ENCODE measurements around the gene GIMAP2.
"Not testable (repeated sequence)": the region's sequence is repeated elsewhere in the genome, so short reads cannot be mapped to it uniquely, and the experiment has no call there.

Gene GIMAP2

GRCh38 chr7:150665896-150666295, 19.6 kb upstream of the GIMAP2 start:
- TF ChIP-seq POLR2A (IDR thresholded peaks at IDR 0.05; ENCODE audit: low read length): no peak
- TF ChIP-seq GATA1 (IDR thresholded peaks at IDR 0.05; ENCODE audit: low read depth, low read length): no peak
- no peak for DNase-seq

- no peak for DNase-seq
- TF ChIP-seq POLR2A (IDR thresholded peaks at IDR 0.05; ENCODE audit: low read length) (no peak), GATA1 (IDR thresholded peaks at IDR 0.05; ENCODE audit: low read depth, low read length) (no peak)
Measured at GRCh38 chr7:150666412-150666811, 19.1 kb upstream of the GIMAP2 start.

- DNase-seq: no peak
- TF ChIP-seq POLR2A (IDR thresholded peaks at IDR 0.05; ENCODE audit: low read length) (no peak), GATA1 (IDR thresholded peaks at IDR 0.05; ENCODE audit: low read depth, low read length) (no peak)
Measured at GRCh38 chr7:150668472-150668911, 17.0 kb upstream of the GIMAP2 start.

GRCh38 chr7:150668977-150669376, 16.5 kb upstream of the GIMAP2 start:
- DNase-seq: no peak
- TF ChIP-seq GATA1 (IDR thresholded peaks at IDR 0.05; ENCODE audit: low read depth, low read length) (no peak), POLR2A (IDR thresholded peaks at IDR 0.05; ENCODE audit: low read length) (no peak)

- DNase-seq: not testable (repeated sequence)
Measured at GRCh38 chr7:150671798-150672585, 13.5 kb upstream of the GIMAP2 start.

GRCh38 chr7:150675714-150676113, 9.8 kb upstream of the GIMAP2 start:
- DNase-seq: no peak
- TF ChIP-seq POLR2A (IDR thresholded peaks at IDR 0.05; ENCODE audit: low read length): no peak
- no peak for TF ChIP-seq GATA1 (IDR thresholded peaks at IDR 0.05; ENCODE audit: low read depth, low read length)

- not testable (repeated sequence) for DNase-seq
Measured at GRCh38 chr7:150676276-150676675, 9.2 kb upstream of the GIMAP2 start.

- DNase-seq: not testable (repeated sequence)
Measured at GRCh38 chr7:150676854-150677253, 8.7 kb upstream of the GIMAP2 start.

- not testable (repeated sequence) for DNase-seq
Measured at GRCh38 chr7:150678601-150679000, 6.9 kb upstream of the GIMAP2 start.

GRCh38 chr7:150680364-150680763, 5.1 kb upstream of the GIMAP2 start:
- DNase-seq: not testable (repeated sequence)

- no peak for DNase-seq
- TF ChIP-seq POLR2A (IDR thresholded peaks at IDR 0.05; ENCODE audit: low read length) (no peak), GATA1 (IDR thresholded peaks at IDR 0.05; ENCODE audit: low read depth, low read length) (no peak)
Measured at GRCh38 chr7:150686030-150686631, 625 bp downstream of the GIMAP2 start.

- no peak for DNase-seq
- TF ChIP-seq POLR2A (IDR thresholded peaks at IDR 0.05; ENCODE audit: low read length): no peak
- TF ChIP-seq GATA1 (IDR thresholded peaks at IDR 0.05; ENCODE audit: low read depth, low read length): no peak
Measured at GRCh38 chr7:150688630-150689029, 3.1 kb downstream of the GIMAP2 start.

GRCh38 chr7:150695654-150696053, 10.1 kb downstream of the GIMAP2 start:
- TF ChIP-seq GATA1 (IDR thresholded peaks at IDR 0.05; ENCODE audit: low read depth, low read length) (no peak), POLR2A (IDR thresholded peaks at IDR 0.05; ENCODE audit: low read length) (no peak)
- no peak for DNase-seq

- DNase-seq: no peak
- no peak for TF ChIP-seq POLR2A (IDR thresholded peaks at IDR 0.05; ENCODE audit: low read length)
- TF ChIP-seq GATA1 (IDR thresholded peaks at IDR 0.05; ENCODE audit: low read depth, low read length): no peak
Measured at GRCh38 chr7:150703209-150703608, 17.7 kb downstream of the GIMAP2 start.

GRCh38 chr7:150715293-150715692, 29.8 kb downstream of the GIMAP2 start:
- DNase-seq: no peak
- TF ChIP-seq POLR2A (IDR thresholded peaks at IDR 0.05; ENCODE audit: low read length) (no peak), GATA1 (IDR thresholded peaks at IDR 0.05; ENCODE audit: low read depth, low read length) (no peak)

GRCh38 chr7:150715738-150716137, 30.2 kb downstream of the GIMAP2 start:
- TF ChIP-seq POLR2A (IDR thresholded peaks at IDR 0.05; ENCODE audit: low read length) (no peak), GATA1 (IDR thresholded peaks at IDR 0.05; ENCODE audit: low read depth, low read length) (no peak)

More at GRCh38 chr7:150715738-150716137, 30.2 kb downstream of the GIMAP2 start:
- no peak for DNase-seq

All from erythroblast (primary cell).